Measurements from ENCODE around the gene CASKIN1. TPM values are rescaled to one million over a fixed set of nuclear protein-coding genes. Genes with fewer than 3 reads are reported as not detected.
"Not testable (repeated sequence)": the region's sequence is repeated elsewhere in the genome, so short reads cannot be mapped to it uniquely, and the experiment has no call there.

Gene CASKIN1
- under 1 TPM in 1 of 2 experiments, not detected in 1; 0.09 TPM for total RNA-seq

DNA sequence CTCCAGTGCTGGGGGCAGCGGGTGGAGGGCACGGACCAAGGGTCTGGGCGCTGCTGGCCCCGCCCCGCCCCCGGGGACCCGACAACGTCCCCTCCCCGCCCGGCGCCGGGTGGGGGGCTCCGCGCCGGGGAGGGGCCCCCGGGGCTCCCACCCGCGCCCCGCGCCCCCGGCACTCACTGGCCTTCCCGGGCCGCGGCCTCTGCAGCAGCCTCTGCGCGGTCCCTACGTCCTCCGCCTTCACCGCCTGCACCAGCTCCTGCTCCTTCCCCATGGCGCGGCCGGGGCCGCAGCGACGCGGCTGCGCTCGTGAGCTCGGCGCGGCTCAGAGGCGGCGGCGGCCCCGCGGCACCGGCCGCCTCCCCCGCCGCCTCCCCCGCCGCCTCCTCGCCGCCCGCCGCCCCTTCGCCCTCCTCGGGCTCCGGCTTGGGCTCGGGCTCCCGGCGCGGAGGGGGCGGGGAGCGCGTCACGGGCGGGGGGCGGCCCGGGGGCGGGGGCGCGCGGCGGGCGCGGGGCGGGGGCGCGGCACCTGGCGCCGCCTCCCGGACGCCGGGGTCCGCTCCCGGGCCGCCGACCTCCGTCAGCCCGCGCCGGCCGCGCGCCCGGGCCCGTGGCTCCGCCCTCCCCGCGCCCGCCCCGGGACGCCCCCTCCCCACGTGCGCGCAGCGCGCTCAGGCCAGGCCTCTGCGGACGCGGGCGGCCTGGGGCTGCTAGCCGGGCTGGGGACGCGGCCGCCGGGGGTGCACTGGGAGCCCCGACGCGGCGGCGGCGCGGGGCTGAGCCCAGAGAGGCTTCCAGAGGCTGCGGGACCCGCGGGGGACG is at the start of gene CASKIN1:
CASKIN1 (minus strand) TSS at position 444 of the 819 bp plus-strand sequence; CDS start at position 271, 173 bp downstream.
- Mint-ChIP-seq H3K9me3 (ENCODE audit: low read depth) (no peaks in the 10 kb centered on the region), H3K4me3 (no peak within 1 kb of the TSS), H3K27me3 (peaks cover 47% of the 10 kb centered on the region), H3K27ac (no peak within 1 kb of the TSS), H3K4me1 (no peaks in the 10 kb centered on the region), H3K36me3 (no peaks in the 10 kb centered on the region)
- no peak for DNase-seq
- CTCF ChIA-PET: interaction anchor here (1.1 to 2.8 kb wide), 3 partner anchors 26 to 305 kb away, joined by 3 to 16 read pairs (median 11); partner anchors contain the start of gene ECI1
- ATAC-seq: peak; percentile 44

- H3K27ac Mint-ChIP-seq: no peak overlapping the region
- no peak overlapping the region for H3K4me3 Mint-ChIP-seq
- no peaks in the 10 kb centered on the region for H3K9me3 Mint-ChIP-seq (ENCODE audit: low read depth)
- CTCF ChIA-PET: no interaction called here
- peaks cover 7% of the 10 kb centered on the region for H3K36me3 Mint-ChIP-seq
- H3K27me3 Mint-ChIP-seq: no peaks in the 10 kb centered on the region
- no peak for ATAC-seq
- DNase-seq: no peak
- H3K4me1 Mint-ChIP-seq: peaks cover 2% of the 10 kb centered on the region
These were observed 48.8 kb upstream of the CASKIN1 start for GRCh38 chr16:2244926-2245795.

DNA sequence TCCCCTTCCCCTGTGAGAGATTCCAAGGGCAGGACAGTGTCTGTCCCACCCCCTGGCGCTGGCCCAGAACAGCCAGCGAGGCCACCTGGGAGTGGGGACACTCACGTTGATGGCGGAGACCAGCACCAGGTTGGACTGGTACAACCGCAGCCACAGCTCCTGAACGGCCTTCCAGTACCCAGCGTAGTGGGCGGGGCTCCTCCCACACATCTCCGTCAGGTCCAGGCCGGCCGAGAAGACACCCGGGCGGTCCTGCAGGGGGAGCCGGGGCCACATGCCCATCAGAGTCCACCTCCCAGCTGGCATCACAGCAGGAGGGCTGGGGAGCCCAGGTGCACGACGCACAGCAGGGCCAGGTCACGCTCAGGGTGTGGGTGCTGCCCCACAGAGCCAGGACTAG is 47.9 kb upstream of the CASKIN1 start:
- H3K27ac Mint-ChIP-seq: no peak overlapping the region
- ATAC-seq: no peak

GRCh38 chr16:2243781-2244180 is 47.4 kb upstream of the CASKIN1 start:
- Mint-ChIP-seq H3K27ac (no peak overlapping the region), H3K27me3 (no peaks in the 10 kb centered on the region), H3K4me1 (no peaks in the 10 kb centered on the region), H3K36me3 (peaks cover 5% of the 10 kb centered on the region), H3K4me3 (no peak overlapping the region), H3K9me3 (ENCODE audit: low read depth) (no peaks in the 10 kb centered on the region)
- DNase-seq: no peak
- no peak for ATAC-seq
- CTCF ChIA-PET: no interaction called here

More for the DNA sequence above, 47.9 kb upstream of the CASKIN1 start:
- Mint-ChIP-seq H3K4me3 (no peak overlapping the region), H3K36me3 (peaks cover 5% of the 10 kb centered on the region), H3K27me3 (no peaks in the 10 kb centered on the region), H3K9me3 (ENCODE audit: low read depth) (no peaks in the 10 kb centered on the region), H3K4me1 (no peaks in the 10 kb centered on the region)
- CTCF ChIA-PET: no interaction called here
- DNase-seq: no peak

DNA sequence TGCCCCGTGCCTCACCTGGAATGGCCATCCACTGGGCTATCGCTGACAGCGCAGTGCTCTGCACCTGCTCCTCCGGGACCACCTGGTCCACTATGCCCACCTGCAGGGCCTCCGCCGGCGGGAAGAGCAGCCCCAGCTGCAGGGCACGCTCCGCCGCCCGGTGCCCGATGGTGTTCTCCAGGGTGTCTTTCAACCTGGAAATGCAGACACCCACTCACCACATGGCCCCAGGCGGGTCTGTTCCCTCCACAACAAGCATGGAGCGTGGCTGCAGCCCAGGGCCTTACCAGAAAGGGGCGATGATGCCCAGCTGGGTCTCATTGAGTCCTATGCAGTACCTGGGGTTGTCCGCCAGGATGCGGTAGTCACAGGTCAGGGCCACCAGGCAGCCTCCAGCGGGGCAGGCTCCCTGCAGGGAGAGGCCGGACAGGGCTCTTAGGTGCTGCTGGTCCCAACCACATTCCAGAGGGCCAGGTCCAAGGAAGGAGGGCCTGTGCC is 46.7 kb upstream of the CASKIN1 start:
- no peak overlapping the region for H3K27ac Mint-ChIP-seq
- H3K36me3 Mint-ChIP-seq: peaks cover 5% of the 10 kb centered on the region
- H3K4me1 Mint-ChIP-seq: no peaks in the 10 kb centered on the region
- no peak for DNase-seq
- ATAC-seq: no peak
- CTCF ChIA-PET: no interaction called here
- H3K4me3 Mint-ChIP-seq: no peak overlapping the region
- no peaks in the 10 kb centered on the region for H3K27me3 Mint-ChIP-seq
- no peaks in the 10 kb centered on the region for H3K9me3 Mint-ChIP-seq (ENCODE audit: low read depth)

- peaks cover 5% of the 10 kb centered on the region for H3K36me3 Mint-ChIP-seq
- H3K9me3 Mint-ChIP-seq (ENCODE audit: low read depth): no peaks in the 10 kb centered on the region
- no peak overlapping the region for H3K27ac Mint-ChIP-seq
- CTCF ChIA-PET: no interaction called here
- no peak overlapping the region for H3K4me3 Mint-ChIP-seq
- DNase-seq: no peak
- H3K27me3 Mint-ChIP-seq: no peaks in the 10 kb centered on the region
- no peak for ATAC-seq
- H3K4me1 Mint-ChIP-seq: no peaks in the 10 kb centered on the region
These were observed 46.2 kb upstream of the CASKIN1 start for GRCh38 chr16:2242598-2242997.

- ATAC-seq, H3K4me3 Mint-ChIP-seq, CTCF ChIA-PET: not testable (repeated sequence)
These were observed 43.9 kb upstream of the CASKIN1 start for GRCh38 chr16:2240331-2240730.

GRCh38 chr16:2238838-2239675 is 42.7 kb upstream of the CASKIN1 start:
- H3K27ac Mint-ChIP-seq: no peak overlapping the region
- H3K36me3 Mint-ChIP-seq: peaks cover 6% of the 10 kb centered on the region
- H3K4me3 Mint-ChIP-seq: no peak overlapping the region
- no peaks in the 10 kb centered on the region for H3K27me3 Mint-ChIP-seq
- DNase-seq (no peak), ATAC-seq (no peak)
- CTCF ChIA-PET: interaction anchor here (1.0 kb wide), 1 partner anchor 13 kb away, joined by 8 read pairs; the partner anchor contains the start of gene ECI1
- H3K4me1 Mint-ChIP-seq: no peaks in the 10 kb centered on the region
- H3K9me3 Mint-ChIP-seq (ENCODE audit: low read depth): no peaks in the 10 kb centered on the region

More at GRCh38 chr16:2240331-2240730, 43.9 kb upstream of the CASKIN1 start:
- not testable (repeated sequence) for H3K36me3 Mint-ChIP-seq; H3K4me1 Mint-ChIP-seq; H3K27ac Mint-ChIP-seq; H3K27me3 Mint-ChIP-seq; DNase-seq; H3K9me3 Mint-ChIP-seq (ENCODE audit: low read depth)

- Mint-ChIP-seq H3K27ac (no peak overlapping the region), H3K36me3 (peaks cover 6% of the 10 kb centered on the region), H3K27me3 (no peaks in the 10 kb centered on the region), H3K4me3 (no peak overlapping the region), H3K4me1 (no peaks in the 10 kb centered on the region), H3K9me3 (ENCODE audit: low read depth) (no peaks in the 10 kb centered on the region)
- ATAC-seq (no peak), DNase-seq (no peak)
- CTCF ChIA-PET: interaction anchor here (1.0 kb wide), 1 partner anchor 13 kb away, joined by 8 read pairs; the partner anchor contains the start of gene ECI1
These were observed 41.9 kb upstream of the CASKIN1 start for GRCh38 chr16:2238150-2238837.

DNA sequence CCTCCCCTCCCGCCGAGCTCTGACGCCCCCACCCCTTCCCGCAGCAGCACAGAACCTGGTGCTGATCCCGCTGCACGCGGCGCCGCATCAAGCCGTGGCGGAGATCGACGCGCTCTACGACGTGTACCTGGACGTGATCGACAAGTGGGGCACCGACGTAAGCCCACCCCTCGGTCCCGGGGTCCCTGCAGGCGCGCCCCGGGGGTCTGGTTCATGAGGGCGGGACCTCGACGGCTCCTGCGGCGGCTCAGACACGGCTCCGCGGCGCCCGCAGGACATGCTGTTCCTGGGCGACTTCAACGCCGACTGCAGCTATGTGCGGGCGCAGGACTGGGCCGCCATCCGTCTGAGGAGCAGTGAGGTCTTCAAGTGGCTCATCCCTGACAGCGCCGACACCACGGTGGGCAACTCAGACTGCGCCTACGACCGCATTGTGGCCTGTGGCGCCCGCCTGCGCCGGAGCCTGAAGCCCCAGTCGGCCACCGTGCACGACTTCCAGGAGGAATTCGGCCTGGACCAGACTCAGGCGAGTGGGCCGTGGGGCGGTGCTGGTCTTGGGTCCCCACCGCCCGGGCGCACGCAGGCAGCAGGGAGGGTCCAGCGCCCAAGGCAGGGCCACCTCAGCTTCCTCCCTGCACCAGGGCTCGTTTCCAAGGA is 41.2 kb upstream of the CASKIN1 start:
- Mint-ChIP-seq H3K4me3 (no peak overlapping the region), H3K27ac (no peak overlapping the region), H3K4me1 (no peaks in the 10 kb centered on the region), H3K9me3 (ENCODE audit: low read depth) (no peaks in the 10 kb centered on the region), H3K27me3 (no peaks in the 10 kb centered on the region), H3K36me3 (peaks cover 6% of the 10 kb centered on the region)
- ATAC-seq: no peak
- no peak for DNase-seq
- CTCF ChIA-PET: no interaction called here

- ATAC-seq (no peak), DNase-seq (no peak)
- Mint-ChIP-seq H3K36me3 (peaks cover 3% of the 10 kb centered on the region), H3K4me1 (no peaks in the 10 kb centered on the region), H3K27ac (no peak overlapping the region), H3K27me3 (no peaks in the 10 kb centered on the region), H3K4me3 (no peak overlapping the region), H3K9me3 (ENCODE audit: low read depth) (no peaks in the 10 kb centered on the region)
- CTCF ChIA-PET: no interaction called here
These were observed 40.7 kb upstream of the CASKIN1 start for GRCh38 chr16:2237102-2237482.
